Measurements from ENCODE around the gene CLNK. TPM values are rescaled to one million over a fixed set of nuclear protein-coding genes. Genes with fewer than 3 reads are reported as not detected.

Gene CLNK
- total and polyA plus RNA-seq, 4 donors, result under 0.01 to 0.01 (median under 0.01) TPM; not detected in 1

DNA sequence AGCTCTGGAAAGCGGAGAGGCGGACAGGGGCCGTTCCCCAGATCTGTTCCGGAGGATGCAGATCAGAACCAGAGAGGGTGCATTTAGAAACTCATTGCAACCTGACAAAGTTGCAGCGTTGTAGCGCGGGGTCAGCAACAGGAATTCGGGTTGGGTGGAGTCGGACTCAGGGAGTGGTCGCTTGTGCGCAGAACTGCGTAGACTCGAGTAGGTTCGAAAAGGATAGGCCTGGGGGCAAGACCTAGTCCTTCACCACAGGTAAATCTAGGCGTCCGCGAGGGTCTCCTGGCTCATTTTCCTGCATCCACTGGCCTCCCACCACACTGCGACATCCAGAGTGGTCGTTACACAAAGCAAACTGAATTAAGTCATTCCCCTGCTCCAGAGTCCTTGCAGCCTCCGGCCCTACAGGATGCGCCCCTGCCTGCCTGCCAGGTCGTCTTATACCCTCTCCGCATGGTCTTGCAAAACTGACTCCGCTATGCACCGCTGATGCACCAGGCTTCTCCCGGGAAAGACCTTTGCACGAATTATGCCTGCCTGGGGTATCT lies 222.6 kb downstream of the CLNK start:
- TF ChIP-seq EGR1 (IDR thresholded peaks at IDR 0.05; ENCODE audit: low read depth in 2 of 2) (no peak), FOXA2 (IDR thresholded peaks at IDR 0.05) (no peak), ZBTB33 (IDR thresholded peaks at IDR 0.05) (no peak), HNF4A (conservative IDR thresholded peaks at IDR 0.05) (no peak)
- TF ChIP-seq, protein P1, sequence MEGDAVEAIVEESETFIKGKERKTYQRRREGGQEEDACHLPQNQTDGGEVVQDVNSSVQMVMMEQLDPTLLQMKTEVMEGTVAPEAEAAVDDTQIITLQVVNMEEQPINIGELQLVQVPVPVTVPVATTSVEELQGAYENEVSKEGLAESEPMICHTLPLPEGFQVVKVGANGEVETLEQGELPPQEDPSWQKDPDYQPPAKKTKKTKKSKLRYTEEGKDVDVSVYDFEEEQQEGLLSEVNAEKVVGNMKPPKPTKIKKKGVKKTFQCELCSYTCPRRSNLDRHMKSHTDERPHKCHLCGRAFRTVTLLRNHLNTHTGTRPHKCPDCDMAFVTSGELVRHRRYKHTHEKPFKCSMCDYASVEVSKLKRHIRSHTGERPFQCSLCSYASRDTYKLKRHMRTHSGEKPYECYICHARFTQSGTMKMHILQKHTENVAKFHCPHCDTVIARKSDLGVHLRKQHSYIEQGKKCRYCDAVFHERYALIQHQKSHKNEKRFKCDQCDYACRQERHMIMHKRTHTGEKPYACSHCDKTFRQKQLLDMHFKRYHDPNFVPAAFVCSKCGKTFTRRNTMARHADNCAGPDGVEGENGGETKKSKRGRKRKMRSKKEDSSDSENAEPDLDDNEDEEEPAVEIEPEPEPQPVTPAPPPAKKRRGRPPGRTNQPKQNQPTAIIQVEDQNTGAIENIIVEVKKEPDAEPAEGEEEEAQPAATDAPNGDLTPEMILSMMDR (IDR thresholded peaks at IDR 0.05; ENCODE audit: low read depth, low read length, missing input control), result no peak
- 40% methylated on average over 27 of the region's 27 CpGs for WGBS
- no peaks in the 10 kb centered on the region for H3K36me3 ChIP-seq (ENCODE audit: control insufficient read depth in 4 of 4, insufficient read depth in 3 of 4, low read depth in 1 of 4, low read length in 3 of 4)
- no peak overlapping the region for H3K27ac ChIP-seq (ENCODE audit: low read depth in 1 of 2, low read length in 2 of 2)
- DNase-seq (ENCODE audit: low spot score), result no peak
- H3K27me3 ChIP-seq (ENCODE audit: control insufficient read depth in 4 of 4, insufficient read depth in 4 of 4, low read length in 3 of 4), result peaks cover 2 to 11% (median 4%) of the 10 kb centered on the region in 4 donors
- H3K9me3 ChIP-seq (ENCODE audit: control insufficient read depth in 4 of 4, low read length in 3 of 4), result peaks cover 0 to 12% (median 3%) of the 10 kb centered on the region in 4 donors
- H3K4me1 ChIP-seq (ENCODE audit: control insufficient read depth in 4 of 4, insufficient read depth in 4 of 4, low read length in 3 of 4), result peaks cover 2 to 14% (median 7%) of the 10 kb centered on the region in 4 donors
- no peak overlapping the region for H3K9ac ChIP-seq (ENCODE audit: low read depth in 1 of 2, low read length in 2 of 2)
- peak overlapping the region in 1 of 3 donors; percentile 34 for H3K4me3 ChIP-seq (ENCODE audit: low read depth in 1 of 3, low read length in 3 of 3)

- Histone ChIP-seq H3K27me3 (ENCODE audit: control insufficient read depth in 4 of 4, insufficient read depth in 4 of 4, low read length in 3 of 4) (peaks cover 2 to 11% (median 4%) of the 10 kb centered on the region in 4 donors), H3K4me1 (ENCODE audit: control insufficient read depth in 4 of 4, insufficient read depth in 4 of 4, low read length in 3 of 4) (peaks cover 2 to 16% (median 9%) of the 10 kb centered on the region in 4 donors), H3K36me3 (ENCODE audit: control insufficient read depth in 4 of 4, insufficient read depth in 3 of 4, low read depth in 1 of 4, low read length in 3 of 4) (no peaks in the 10 kb centered on the region), H3K9ac (ENCODE audit: low read depth in 1 of 2, low read length in 2 of 2) (no peak overlapping the region), H3K27ac (ENCODE audit: low read depth in 1 of 2, low read length in 2 of 2) (no peak overlapping the region), H3K9me3 (ENCODE audit: control insufficient read depth in 4 of 4, low read length in 3 of 4) (peaks cover 0 to 12% (median 3%) of the 10 kb centered on the region in 4 donors), H3K4me3 (ENCODE audit: low read depth in 1 of 3, low read length in 3 of 3) (peak overlapping the region in 2 of 3 donors; percentile 34 to 38)
- WGBS, result 10% methylated on average over 72 of the region's 72 CpGs
- TF ChIP-seq SP1 (IDR thresholded peaks at IDR 0.05) (no peak), RAD21 (IDR thresholded peaks at IDR 0.05) (peak; percentile 12 to 62), TAF1 (conservative IDR thresholded peaks at IDR 0.05) (no peak), ZBTB33 (IDR thresholded peaks at IDR 0.05) (no peak), EGR1 (IDR thresholded peaks at IDR 0.05; ENCODE audit: low read depth in 2 of 2) (no peak), HNF4A (conservative IDR thresholded peaks at IDR 0.05) (no peak), NR2F2 (IDR thresholded peaks at IDR 0.05) (no peak), HNF4G (IDR thresholded peaks at IDR 0.05) (no peak), RXRA (IDR thresholded peaks at IDR 0.05) (no peak)
- TF ChIP-seq, protein P1 (IDR thresholded peaks at IDR 0.05; ENCODE audit: low read depth, low read length, missing input control), result peak; percentile 82
- DNase-seq (ENCODE audit: low spot score), result peak; percentile 82
Measured at GRCh38 chr4:10461091-10461849, 223.3 kb downstream of the CLNK start.
